ENCODE results near the gene SLC38A3. TPM values are rescaled to one million over a fixed set of nuclear protein-coding genes. Genes with fewer than 3 reads are reported as not detected.

The SLC38A3 gene
- total RNA-seq, 1 donor from 2014 or later = 0.56 TPM

DNA sequence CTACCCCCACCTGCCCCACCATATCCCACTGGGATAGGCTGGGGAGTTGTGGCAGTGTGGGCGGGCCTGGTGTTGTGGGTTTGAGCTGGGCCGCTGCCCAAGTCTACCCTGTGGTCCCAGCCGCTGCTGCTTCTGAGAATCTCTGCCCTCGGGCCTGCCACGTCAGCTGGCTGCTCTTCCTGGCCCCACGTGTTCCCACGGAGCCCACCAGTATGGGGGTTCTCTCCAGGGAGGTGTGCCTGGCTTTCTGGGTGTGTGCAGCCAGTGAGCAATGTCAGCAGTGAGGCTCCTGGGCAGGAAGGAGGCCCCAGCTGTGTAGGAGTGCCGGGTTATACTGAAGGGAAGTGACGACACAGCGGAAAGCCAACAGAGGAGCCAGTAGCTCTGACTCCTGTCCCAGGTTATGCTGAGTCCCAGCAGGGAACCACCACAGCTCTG lies 41.5 kb downstream of the SLC38A3 start:
- H3K9me3 Mint-ChIP-seq (ENCODE audit: unreplicated experiment) = no peaks in the 10 kb centered on the region
- H3K27ac Mint-ChIP-seq (ENCODE audit: unreplicated experiment) = peak overlapping the region; percentile 95
- H3K27me3 Mint-ChIP-seq (ENCODE audit: unreplicated experiment) = peaks cover 23% of the 10 kb centered on the region
- peaks cover 26% of the 10 kb centered on the region for H3K36me3 Mint-ChIP-seq (ENCODE audit: low read depth, unreplicated experiment)
- TF ChIP-seq, protein P1, sequence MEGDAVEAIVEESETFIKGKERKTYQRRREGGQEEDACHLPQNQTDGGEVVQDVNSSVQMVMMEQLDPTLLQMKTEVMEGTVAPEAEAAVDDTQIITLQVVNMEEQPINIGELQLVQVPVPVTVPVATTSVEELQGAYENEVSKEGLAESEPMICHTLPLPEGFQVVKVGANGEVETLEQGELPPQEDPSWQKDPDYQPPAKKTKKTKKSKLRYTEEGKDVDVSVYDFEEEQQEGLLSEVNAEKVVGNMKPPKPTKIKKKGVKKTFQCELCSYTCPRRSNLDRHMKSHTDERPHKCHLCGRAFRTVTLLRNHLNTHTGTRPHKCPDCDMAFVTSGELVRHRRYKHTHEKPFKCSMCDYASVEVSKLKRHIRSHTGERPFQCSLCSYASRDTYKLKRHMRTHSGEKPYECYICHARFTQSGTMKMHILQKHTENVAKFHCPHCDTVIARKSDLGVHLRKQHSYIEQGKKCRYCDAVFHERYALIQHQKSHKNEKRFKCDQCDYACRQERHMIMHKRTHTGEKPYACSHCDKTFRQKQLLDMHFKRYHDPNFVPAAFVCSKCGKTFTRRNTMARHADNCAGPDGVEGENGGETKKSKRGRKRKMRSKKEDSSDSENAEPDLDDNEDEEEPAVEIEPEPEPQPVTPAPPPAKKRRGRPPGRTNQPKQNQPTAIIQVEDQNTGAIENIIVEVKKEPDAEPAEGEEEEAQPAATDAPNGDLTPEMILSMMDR (IDR thresholded peaks at IDR 0.05; ENCODE audit: unreplicated experiment) = no peak
- peak overlapping the region; percentile 73 for H3K4me3 Mint-ChIP-seq (ENCODE audit: unreplicated experiment)
- H3K4me1 Mint-ChIP-seq (ENCODE audit: unreplicated experiment) = peaks cover 74% of the 10 kb centered on the region
- peak; percentile 44 for DNase-seq (ENCODE audit: low spot score)

DNA sequence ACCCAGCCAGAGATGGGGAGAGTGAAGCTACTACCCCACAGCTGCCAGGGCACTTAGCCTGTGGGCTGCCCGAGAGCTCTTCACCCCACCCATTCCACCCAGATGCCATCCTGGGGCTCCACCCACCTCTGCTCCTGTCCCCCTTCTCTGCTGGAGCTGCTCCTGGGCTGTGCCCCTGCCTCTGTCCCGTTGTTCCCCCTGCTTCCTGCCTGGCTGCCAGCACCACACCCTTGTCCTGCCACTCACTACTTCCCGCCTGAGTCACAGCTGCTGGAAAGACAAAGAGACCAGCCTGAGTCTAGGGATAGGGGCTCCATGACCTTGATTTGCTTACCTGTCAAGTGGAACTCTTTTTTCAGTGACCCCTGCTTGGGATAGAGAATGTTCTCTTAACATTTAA lies 43.3 kb downstream of the SLC38A3 start:
- Mint-ChIP-seq H3K4me1 (ENCODE audit: unreplicated experiment) (peaks cover 62% of the 10 kb centered on the region), H3K36me3 (ENCODE audit: low read depth, unreplicated experiment) (peaks cover 24% of the 10 kb centered on the region), H3K27me3 (ENCODE audit: unreplicated experiment) (peaks cover 17% of the 10 kb centered on the region), H3K4me3 (ENCODE audit: unreplicated experiment) (peak overlapping the region; percentile 88), H3K9me3 (ENCODE audit: unreplicated experiment) (no peaks in the 10 kb centered on the region), H3K27ac (ENCODE audit: unreplicated experiment) (peak overlapping the region; percentile 96)
- TF ChIP-seq, protein P1 (IDR thresholded peaks at IDR 0.05; ENCODE audit: unreplicated experiment) = no peak
- peak; percentile 31 for DNase-seq (ENCODE audit: low spot score)

DNA sequence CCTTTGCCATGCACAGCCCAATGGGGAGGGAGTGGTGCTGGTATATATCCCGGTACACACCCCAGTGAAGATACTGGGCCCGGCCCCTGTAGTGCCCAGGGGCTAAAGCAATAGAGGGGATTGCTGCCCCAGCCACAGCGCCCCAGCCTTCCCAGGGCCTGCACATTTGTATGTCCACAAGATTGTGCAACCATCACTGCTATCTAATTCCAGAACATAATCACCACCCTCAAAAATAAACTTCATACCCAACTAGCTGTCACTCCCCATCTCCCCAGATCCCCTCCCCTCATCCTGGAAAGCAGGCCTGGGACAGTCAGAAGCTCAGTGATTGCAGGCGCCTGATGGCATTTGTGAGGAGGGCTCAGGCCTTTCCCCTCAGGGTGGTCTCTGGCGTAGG lies 44.4 kb downstream of the SLC38A3 start:
- DNase-seq (ENCODE audit: low spot score) = no peak
- TF ChIP-seq, protein P1 (IDR thresholded peaks at IDR 0.05; ENCODE audit: unreplicated experiment) = no peak
- Mint-ChIP-seq H3K27ac (ENCODE audit: unreplicated experiment) (peak overlapping the region; percentile 64), H3K4me3 (ENCODE audit: unreplicated experiment) (no peak overlapping the region), H3K27me3 (ENCODE audit: unreplicated experiment) (peaks cover 16% of the 10 kb centered on the region), H3K4me1 (ENCODE audit: unreplicated experiment) (peaks cover 63% of the 10 kb centered on the region), H3K9me3 (ENCODE audit: unreplicated experiment) (no peaks in the 10 kb centered on the region), H3K36me3 (ENCODE audit: low read depth, unreplicated experiment) (peaks cover 26% of the 10 kb centered on the region)

DNA sequence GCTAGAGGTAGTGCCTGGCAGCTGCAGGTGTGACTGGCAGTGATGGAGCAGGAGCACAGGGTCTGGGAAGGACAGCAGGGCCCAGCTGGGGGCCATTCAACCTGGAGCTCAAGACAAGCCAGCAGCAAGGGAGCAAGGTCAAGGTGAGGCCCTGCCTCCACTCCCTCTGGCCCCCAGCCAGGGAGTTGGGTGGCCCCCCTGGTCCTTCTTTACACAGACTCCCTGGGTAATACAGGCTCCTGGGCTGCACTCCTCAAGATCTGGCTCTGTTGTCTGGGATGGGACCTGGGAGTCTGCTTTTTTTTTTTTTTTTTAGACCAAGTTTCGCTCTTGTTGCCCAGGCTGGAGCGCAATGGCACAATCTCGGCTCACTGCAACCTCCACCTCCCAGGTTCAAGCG lies 45.4 kb downstream of the SLC38A3 start:
- H3K27ac Mint-ChIP-seq (ENCODE audit: unreplicated experiment) = no peak overlapping the region
- peaks cover 26% of the 10 kb centered on the region for H3K36me3 Mint-ChIP-seq (ENCODE audit: low read depth, unreplicated experiment)
- DNase-seq (ENCODE audit: low spot score) = no peak
- H3K9me3 Mint-ChIP-seq (ENCODE audit: unreplicated experiment) = no peaks in the 10 kb centered on the region
- TF ChIP-seq, protein P1 (IDR thresholded peaks at IDR 0.05; ENCODE audit: unreplicated experiment) = no peak
- H3K4me3 Mint-ChIP-seq (ENCODE audit: unreplicated experiment) = no peak overlapping the region
- peaks cover 58% of the 10 kb centered on the region for H3K4me1 Mint-ChIP-seq (ENCODE audit: unreplicated experiment)
- H3K27me3 Mint-ChIP-seq (ENCODE audit: unreplicated experiment) = peaks cover 16% of the 10 kb centered on the region

DNA sequence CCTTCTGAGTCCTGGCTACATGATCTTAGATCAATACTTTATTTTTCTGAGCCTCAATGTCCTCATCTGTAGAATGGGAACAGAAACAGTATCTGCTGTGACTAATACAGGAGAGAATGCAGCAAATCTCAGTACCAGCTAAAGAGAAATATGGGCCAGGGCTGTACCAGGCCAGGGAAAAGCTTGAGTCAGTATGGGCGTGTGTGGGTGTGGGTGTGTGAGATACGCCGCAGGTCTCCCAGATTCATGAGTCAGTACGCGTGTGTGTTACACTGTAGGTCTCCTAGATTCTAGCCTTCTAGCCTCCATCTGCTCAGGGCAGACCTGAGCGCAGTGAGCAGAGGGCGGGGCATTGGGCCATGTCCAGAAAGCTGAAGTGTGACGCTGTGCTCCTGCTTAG lies 46.1 kb downstream of the SLC38A3 start:
- peak overlapping the region; percentile 76 for H3K27ac Mint-ChIP-seq (ENCODE audit: unreplicated experiment)
- TF ChIP-seq, protein P1 (IDR thresholded peaks at IDR 0.05; ENCODE audit: unreplicated experiment) = no peak
- H3K36me3 Mint-ChIP-seq (ENCODE audit: low read depth, unreplicated experiment) = peaks cover 26% of the 10 kb centered on the region
- H3K9me3 Mint-ChIP-seq (ENCODE audit: unreplicated experiment) = no peaks in the 10 kb centered on the region
- peak overlapping the region; percentile 56 for H3K4me3 Mint-ChIP-seq (ENCODE audit: unreplicated experiment)
- peaks cover 55% of the 10 kb centered on the region for H3K4me1 Mint-ChIP-seq (ENCODE audit: unreplicated experiment)
- H3K27me3 Mint-ChIP-seq (ENCODE audit: unreplicated experiment) = peaks cover 16% of the 10 kb centered on the region
- no peak for DNase-seq (ENCODE audit: low spot score)

All from endothelial cell (in vitro differentiated cells).